ENCODE data around the gene HNRNPK.

The HNRNPK gene

DNA sequence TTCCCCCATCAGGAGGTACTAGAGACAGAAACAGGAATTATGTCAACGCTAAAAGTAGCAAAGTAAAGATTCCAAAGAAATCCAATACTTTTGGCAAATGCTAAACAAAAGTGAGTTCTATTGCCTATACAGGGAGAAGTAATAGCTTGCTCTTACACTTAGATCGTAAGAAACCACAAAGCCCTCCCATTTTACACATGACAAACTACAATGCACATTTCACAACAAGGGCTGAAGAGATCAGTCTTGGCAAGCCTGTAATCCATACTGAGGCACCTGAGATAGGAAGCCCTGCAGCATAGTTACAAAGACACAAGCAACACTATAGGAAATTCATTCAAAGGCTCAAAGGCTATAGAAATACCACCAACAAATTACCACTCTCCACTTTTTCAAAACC, 7.7 kb downstream of the HNRNPK start:
- Histone ChIP-seq H3K27me3 (ENCODE audit: insufficient read depth, poor library complexity, severe bottlenecking) (no peaks in the 10 kb centered on the region), H3K4me3 (replicated peaks; ENCODE audit: insufficient read depth, low read length) (no peak overlapping the region), H3K27ac (replicated peaks) (no peak overlapping the region)
- no peak for TF ChIP-seq GABPA (IDR thresholded peaks at IDR 0.05; ENCODE audit: low read depth)
- no peak for TF ChIP-seq SPI1 (IDR thresholded peaks at IDR 0.05; ENCODE audit: borderline replicate concordance, low read depth)
- TF ChIP-seq, protein P1, sequence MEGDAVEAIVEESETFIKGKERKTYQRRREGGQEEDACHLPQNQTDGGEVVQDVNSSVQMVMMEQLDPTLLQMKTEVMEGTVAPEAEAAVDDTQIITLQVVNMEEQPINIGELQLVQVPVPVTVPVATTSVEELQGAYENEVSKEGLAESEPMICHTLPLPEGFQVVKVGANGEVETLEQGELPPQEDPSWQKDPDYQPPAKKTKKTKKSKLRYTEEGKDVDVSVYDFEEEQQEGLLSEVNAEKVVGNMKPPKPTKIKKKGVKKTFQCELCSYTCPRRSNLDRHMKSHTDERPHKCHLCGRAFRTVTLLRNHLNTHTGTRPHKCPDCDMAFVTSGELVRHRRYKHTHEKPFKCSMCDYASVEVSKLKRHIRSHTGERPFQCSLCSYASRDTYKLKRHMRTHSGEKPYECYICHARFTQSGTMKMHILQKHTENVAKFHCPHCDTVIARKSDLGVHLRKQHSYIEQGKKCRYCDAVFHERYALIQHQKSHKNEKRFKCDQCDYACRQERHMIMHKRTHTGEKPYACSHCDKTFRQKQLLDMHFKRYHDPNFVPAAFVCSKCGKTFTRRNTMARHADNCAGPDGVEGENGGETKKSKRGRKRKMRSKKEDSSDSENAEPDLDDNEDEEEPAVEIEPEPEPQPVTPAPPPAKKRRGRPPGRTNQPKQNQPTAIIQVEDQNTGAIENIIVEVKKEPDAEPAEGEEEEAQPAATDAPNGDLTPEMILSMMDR (IDR thresholded peaks at IDR 0.05; ENCODE audit: insufficient read depth, low read length) = no peak
- no peak for TF ChIP-seq POLR2AphosphoS5 (IDR thresholded peaks at IDR 0.05; ENCODE audit: low read depth)
- TF ChIP-seq, protein P2, sequence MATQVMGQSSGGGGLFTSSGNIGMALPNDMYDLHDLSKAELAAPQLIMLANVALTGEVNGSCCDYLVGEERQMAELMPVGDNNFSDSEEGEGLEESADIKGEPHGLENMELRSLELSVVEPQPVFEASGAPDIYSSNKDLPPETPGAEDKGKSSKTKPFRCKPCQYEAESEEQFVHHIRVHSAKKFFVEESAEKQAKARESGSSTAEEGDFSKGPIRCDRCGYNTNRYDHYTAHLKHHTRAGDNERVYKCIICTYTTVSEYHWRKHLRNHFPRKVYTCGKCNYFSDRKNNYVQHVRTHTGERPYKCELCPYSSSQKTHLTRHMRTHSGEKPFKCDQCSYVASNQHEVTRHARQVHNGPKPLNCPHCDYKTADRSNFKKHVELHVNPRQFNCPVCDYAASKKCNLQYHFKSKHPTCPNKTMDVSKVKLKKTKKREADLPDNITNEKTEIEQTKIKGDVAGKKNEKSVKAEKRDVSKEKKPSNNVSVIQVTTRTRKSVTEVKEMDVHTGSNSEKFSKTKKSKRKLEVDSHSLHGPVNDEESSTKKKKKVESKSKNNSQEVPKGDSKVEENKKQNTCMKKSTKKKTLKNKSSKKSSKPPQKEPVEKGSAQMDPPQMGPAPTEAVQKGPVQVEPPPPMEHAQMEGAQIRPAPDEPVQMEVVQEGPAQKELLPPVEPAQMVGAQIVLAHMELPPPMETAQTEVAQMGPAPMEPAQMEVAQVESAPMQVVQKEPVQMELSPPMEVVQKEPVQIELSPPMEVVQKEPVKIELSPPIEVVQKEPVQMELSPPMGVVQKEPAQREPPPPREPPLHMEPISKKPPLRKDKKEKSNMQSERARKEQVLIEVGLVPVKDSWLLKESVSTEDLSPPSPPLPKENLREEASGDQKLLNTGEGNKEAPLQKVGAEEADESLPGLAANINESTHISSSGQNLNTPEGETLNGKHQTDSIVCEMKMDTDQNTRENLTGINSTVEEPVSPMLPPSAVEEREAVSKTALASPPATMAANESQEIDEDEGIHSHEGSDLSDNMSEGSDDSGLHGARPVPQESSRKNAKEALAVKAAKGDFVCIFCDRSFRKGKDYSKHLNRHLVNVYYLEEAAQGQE (IDR thresholded peaks at IDR 0.05; ENCODE audit: insufficient replicate concordance, low read depth) = no peak
- peak in 1 of 2 experiments; percentile 40 for DNase-seq (ENCODE audit: low read depth in 1 of 2, low spot score in 1 of 2)

DNA sequence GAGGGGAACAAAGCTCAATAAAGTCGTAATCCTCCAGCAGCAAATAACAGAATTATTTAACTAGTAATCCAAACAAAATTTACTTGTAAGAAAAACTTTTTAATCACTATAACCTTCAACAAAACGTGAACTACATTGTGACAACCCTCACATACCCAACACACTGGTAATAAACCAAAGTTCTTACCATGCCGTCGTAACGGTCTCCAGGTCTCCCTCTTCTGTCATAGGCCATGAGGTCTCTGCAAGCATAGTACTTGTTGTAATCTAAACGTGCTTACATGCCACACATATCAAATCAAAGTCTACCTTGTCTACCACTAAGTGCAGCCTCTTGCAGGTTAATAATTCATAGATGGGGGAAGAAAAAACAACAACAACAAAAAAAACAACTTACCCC, 8.5 kb downstream of the HNRNPK start:
- Histone ChIP-seq H3K4me3 (replicated peaks; ENCODE audit: insufficient read depth, low read length) (no peak overlapping the region), H3K27ac (replicated peaks) (no peak overlapping the region), H3K27me3 (ENCODE audit: insufficient read depth, poor library complexity, severe bottlenecking) (no peaks in the 10 kb centered on the region)
- no peak for TF ChIP-seq GABPA (IDR thresholded peaks at IDR 0.05; ENCODE audit: low read depth)
- TF ChIP-seq, protein P2 (IDR thresholded peaks at IDR 0.05; ENCODE audit: insufficient replicate concordance, low read depth) = no peak
- TF ChIP-seq POLR2AphosphoS5 (IDR thresholded peaks at IDR 0.05; ENCODE audit: low read depth) = 0 out of 2 replicates have a peak, but pooled peaks have one; percentile 20
- TF ChIP-seq SPI1 (IDR thresholded peaks at IDR 0.05; ENCODE audit: borderline replicate concordance, low read depth) = no peak
- DNase-seq (ENCODE audit: low read depth in 1 of 2, low spot score in 1 of 2) = no peak

DNA sequence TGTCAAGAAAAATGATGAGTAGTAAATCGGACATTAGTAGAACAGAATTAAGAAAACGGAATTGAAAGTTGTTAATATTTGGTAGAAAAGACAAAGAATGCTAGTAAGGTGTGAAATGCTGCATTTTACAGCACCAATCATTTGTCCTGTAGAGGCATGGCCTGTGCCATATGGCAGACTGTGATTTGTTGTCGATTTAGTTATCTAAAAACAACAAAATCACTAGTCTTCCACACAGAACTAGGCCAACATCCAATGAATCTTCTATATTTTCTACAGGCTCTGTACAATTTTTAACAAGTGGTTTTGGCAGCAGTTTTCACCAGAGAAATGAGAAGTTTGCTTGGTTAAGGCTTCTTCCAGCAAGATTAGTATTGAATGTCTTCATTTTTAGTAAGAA, 10.4 kb downstream of the HNRNPK start:
- no peak for DNase-seq (ENCODE audit: low read depth in 1 of 2, low spot score in 1 of 2)
- no peak for TF ChIP-seq POLR2AphosphoS5 (IDR thresholded peaks at IDR 0.05; ENCODE audit: low read depth)
- TF ChIP-seq SPI1 (IDR thresholded peaks at IDR 0.05; ENCODE audit: borderline replicate concordance, low read depth) = no peak
- TF ChIP-seq, protein P2 (IDR thresholded peaks at IDR 0.05; ENCODE audit: insufficient replicate concordance, low read depth) = no peak
- no peak for TF ChIP-seq GABPA (IDR thresholded peaks at IDR 0.05; ENCODE audit: low read depth)
- TF ChIP-seq, protein P1 (IDR thresholded peaks at IDR 0.05; ENCODE audit: insufficient read depth, low read length) = no peak
- H3K4me3 ChIP-seq (replicated peaks; ENCODE audit: insufficient read depth, low read length) = no peak overlapping the region
- H3K27ac ChIP-seq (replicated peaks) = no peak overlapping the region
- no peaks in the 10 kb centered on the region for H3K27me3 ChIP-seq (ENCODE audit: insufficient read depth, poor library complexity, severe bottlenecking)

Measured in HL-60 (cell line).